ENCODE data around the gene ENAM. TPM values are rescaled to one million over a fixed set of nuclear protein-coding genes. Genes with fewer than 3 reads are reported as not detected.

Gene ENAM, protein sequence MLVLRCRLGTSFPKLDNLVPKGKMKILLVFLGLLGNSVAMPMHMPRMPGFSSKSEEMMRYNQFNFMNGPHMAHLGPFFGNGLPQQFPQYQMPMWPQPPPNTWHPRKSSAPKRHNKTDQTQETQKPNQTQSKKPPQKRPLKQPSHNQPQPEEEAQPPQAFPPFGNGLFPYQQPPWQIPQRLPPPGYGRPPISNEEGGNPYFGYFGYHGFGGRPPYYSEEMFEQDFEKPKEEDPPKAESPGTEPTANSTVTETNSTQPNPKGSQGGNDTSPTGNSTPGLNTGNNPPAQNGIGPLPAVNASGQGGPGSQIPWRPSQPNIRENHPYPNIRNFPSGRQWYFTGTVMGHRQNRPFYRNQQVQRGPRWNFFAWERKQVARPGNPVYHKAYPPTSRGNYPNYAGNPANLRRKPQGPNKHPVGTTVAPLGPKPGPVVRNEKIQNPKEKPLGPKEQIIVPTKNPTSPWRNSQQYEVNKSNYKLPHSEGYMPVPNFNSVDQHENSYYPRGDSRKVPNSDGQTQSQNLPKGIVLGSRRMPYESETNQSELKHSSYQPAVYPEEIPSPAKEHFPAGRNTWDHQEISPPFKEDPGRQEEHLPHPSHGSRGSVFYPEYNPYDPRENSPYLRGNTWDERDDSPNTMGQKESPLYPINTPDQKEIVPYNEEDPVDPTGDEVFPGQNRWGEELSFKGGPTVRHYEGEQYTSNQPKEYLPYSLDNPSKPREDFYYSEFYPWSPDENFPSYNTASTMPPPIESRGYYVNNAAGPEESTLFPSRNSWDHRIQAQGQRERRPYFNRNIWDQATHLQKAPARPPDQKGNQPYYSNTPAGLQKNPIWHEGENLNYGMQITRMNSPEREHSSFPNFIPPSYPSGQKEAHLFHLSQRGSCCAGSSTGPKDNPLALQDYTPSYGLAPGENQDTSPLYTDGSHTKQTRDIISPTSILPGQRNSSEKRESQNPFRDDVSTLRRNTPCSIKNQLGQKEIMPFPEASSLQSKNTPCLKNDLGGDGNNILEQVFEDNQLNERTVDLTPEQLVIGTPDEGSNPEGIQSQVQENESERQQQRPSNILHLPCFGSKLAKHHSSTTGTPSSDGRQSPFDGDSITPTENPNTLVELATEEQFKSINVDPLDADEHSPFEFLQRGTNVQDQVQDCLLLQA
- total RNA-seq (2022; extraction: Qiagen RNA extraction; ENCODE audit: low read depth), result not detected in 5 replicates

GRCh38 chr4:70628444-70628843, at the start of gene ENAM:
Gene ENAM, plus strand, starts transcription at chr4:70628744. Its CDS starts 757 bp downstream, at chr4:70629501.

GRCh38 chr4:70591955-70592582, 36.5 kb upstream of the ENAM start, which contains the start of gene AMBN:
Gene AMBN, plus strand, starts transcription at chr4:70592256. Its CDS starts 103 bp downstream, at chr4:70592359.

GRCh38 chr4:70666369-70666768, 37.8 kb downstream of the ENAM start, which contains the start of gene JCHAIN:
Gene JCHAIN, minus strand, starts transcription at chr4:70666508. Its CDS starts 18 bp downstream, at chr4:70666490.

DNA sequence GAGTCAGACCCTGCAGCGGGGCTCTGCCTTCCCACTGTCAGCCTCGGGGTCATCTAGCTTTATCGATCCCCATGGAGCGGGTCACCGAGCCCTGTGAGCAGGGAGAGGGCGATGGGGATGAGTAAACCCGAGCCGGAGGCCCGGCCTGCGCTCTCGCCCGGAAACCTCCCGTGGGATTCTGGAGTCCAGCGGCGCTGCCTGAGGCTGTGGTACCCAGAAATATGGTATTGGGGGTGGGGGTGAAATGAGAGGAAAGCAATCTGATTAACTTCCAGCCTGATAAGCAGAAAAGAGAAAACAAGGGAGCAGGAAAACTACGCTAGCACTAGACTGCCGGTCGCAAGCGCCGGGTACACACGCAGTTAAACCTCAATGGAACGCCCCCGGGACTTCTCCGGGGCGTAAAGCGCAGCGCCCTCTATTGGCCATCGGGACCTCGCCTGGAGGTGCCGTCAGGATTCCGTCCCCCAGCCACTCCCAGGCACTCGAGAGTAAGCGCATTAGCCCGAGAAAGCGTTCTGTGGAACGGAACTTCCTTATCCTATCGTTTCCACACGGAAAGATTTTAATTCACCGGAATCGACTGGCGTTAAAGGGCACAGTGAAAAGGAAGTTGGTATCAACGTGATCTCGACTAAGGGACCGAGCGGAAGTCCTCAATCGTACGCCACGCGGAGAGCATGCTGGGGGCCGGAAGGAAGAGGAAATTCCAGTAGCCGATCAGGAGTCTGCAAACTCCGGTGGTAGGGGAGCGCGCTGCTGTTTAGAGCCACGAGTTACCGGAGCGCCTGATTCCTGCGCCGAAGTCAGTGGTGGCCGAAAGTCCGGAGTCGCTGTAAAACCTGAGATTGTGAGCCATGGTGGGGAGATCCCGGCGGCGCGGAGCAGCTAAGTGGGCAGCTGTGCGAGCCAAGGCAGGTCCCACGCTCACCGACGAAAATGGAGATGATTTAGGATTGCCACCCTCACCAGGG, 59.6 kb downstream of the ENAM start, which contains the start of gene UTP3:
UTP3 (plus strand) TSS at position 712 of the 974 bp plus-strand sequence; CDS start at position 858, 146 bp downstream.

Other genes starting within 250 kb of the ENAM start
- gene SMR3B, start 245.6 kb upstream of the ENAM start, total RNA-seq (2022; extraction: Qiagen RNA extraction; ENCODE audit: low read depth), result not detected in 5 replicates
- not detected in 5 replicates for gene OPRPN, start 230.8 kb upstream of the ENAM start, total RNA-seq (2022; extraction: Qiagen RNA extraction; ENCODE audit: low read depth)
- not detected in 5 replicates for gene MUC7, start 156.5 kb upstream of the ENAM start, total RNA-seq (2022; extraction: Qiagen RNA extraction; ENCODE audit: low read depth)
- gene AMTN, start 110.2 kb upstream of the ENAM start, total RNA-seq (2022; extraction: Qiagen RNA extraction; ENCODE audit: low read depth), result 0.09 TPM in 1 of 5 replicates, not detected in the others
- gene AMBN, start 36.5 kb upstream of the ENAM start, total RNA-seq (2022; extraction: Qiagen RNA extraction; ENCODE audit: low read depth), result not detected in 5 replicates
- gene JCHAIN, start 37.8 kb downstream of the ENAM start, total RNA-seq (2022; extraction: Qiagen RNA extraction; ENCODE audit: low read depth), result 0.19 to 0.33 TPM in 2 of 5 replicates, not detected in the others
- gene UTP3, start 59.8 kb downstream of the ENAM start, total RNA-seq (2022; extraction: Qiagen RNA extraction; ENCODE audit: low read depth), result 33.9 to 46.1 TPM (median 37.0 TPM) in 5 replicates
- gene RUFY3, start 93.2 kb downstream of the ENAM start, total RNA-seq (2022; extraction: Qiagen RNA extraction; ENCODE audit: low read depth), result 6.8 to 9.3 TPM (median 7.3 TPM) in 5 replicates
- gene GRSF1, start 211.1 kb downstream of the ENAM start, total RNA-seq (2022; extraction: Qiagen RNA extraction; ENCODE audit: low read depth), result 78.0 to 91.8 TPM (median 82.3 TPM) in 5 replicates